Uterus (tissue), 2 donors: ENCODE measurements around the gene AMBN.

Experiments
- CTCF ChIP-seq, 4 experiments: fragments of 200-600 bp in 2 of 4; fragments of 450-650 bp in 2 of 4; sonication (generic) in 2 of 4; IDR thresholded peaks; one replicate each; pipeline ENCODE4 v1.5.1; 2016 to 2019; ENCODE audit warnings: antibody characterized with exemption in 4 of 4, mild to moderate bottlenecking in 2 of 4, moderate library complexity in 1 of 4
- POLR2A ChIP-seq, 2 donors: fragments of 450-650 bp; IDR thresholded peaks; one replicate each; pipeline ENCODE4 v1.6.1; 2016; ENCODE audit warnings: antibody characterized with exemption in 2 of 2, mild to moderate bottlenecking in 1 of 2, moderate library complexity in 1 of 2

- no peak for TF ChIP-seq CTCF (IDR thresholded peaks at IDR 0.05)
- no peak for TF ChIP-seq POLR2A (IDR thresholded peaks at IDR 0.05)
Observed at GRCh38 chr4:70556856-70557255, 35.2 kb upstream of the AMBN start.
